Esophagus squamous epithelium (tissue), 5 donors: Measurements from ENCODE around the gene LARP6. TPM values are rescaled to one million over a fixed set of nuclear protein-coding genes. Genes with fewer than 3 reads are reported as not detected.

Source experiments
- DNase-seq: peaks from one replicate; lab custom pipeline; 2025; lab: John Stamatoyannopoulos, UW
- H3K27ac ChIP-seq, 4 donors: fragments of 200-600 bp; sonication (generic); one replicate each; pipeline ENCODE4 v1.5.1; 2016 to 2019; ENCODE audit warnings: mild to moderate bottlenecking in 1 of 4
- H3K27me3 ChIP-seq, 4 donors: fragments of 200-600 bp; sonication (generic); 1 replicate in 3 of 4; 2 replicates in 1 of 4; pipeline versions ENCODE4 v1.5.1 to v1.6.0; 2017 to 2021; ENCODE audit warnings: antibody characterized with exemption in 1 of 4
- H3K36me3 ChIP-seq, 3 donors: fragments of 200-600 bp; sonication (generic); one replicate each; pipeline ENCODE4 v1.5.1; 2016 to 2019
- H3K4me1 ChIP-seq, 3 donors: fragments of 200-600 bp; sonication (generic); one replicate each; pipeline ENCODE4 v1.5.1; 2017 to 2019
- H3K4me3 ChIP-seq, 4 donors: fragments of 200-600 bp; sonication (generic); 1 replicate in 3 of 4; 2 replicates in 1 of 4; pipeline ENCODE4 v1.5.1; 2016 to 2019; ENCODE audit warnings: mild to moderate bottlenecking in 2 of 4, moderate library complexity in 1 of 4
- H3K9me3 ChIP-seq, 3 donors: fragments of 200-600 bp; sonication (generic); one replicate each; pipeline ENCODE4 v1.5.1; 2016 to 2019
- CTCF ChIP-seq, 6 experiments: fragments of 450-650 bp in 4 of 6; fragments of 200-600 bp in 2 of 6; sonication (generic) in 2 of 6; IDR thresholded peaks; one replicate each; pipeline ENCODE4 v1.5.1; 2016 to 2019; ENCODE audit warnings: antibody characterized with exemption in 6 of 6, mild to moderate bottlenecking in 4 of 6, moderate library complexity in 4 of 6
- POLR2A ChIP-seq, 4 donors: fragments of 450-650 bp; IDR thresholded peaks; one replicate each; pipeline ENCODE4 v1.6.1; 2017; ENCODE audit warnings: antibody characterized with exemption in 4 of 4, mild to moderate bottlenecking in 4 of 4, moderate library complexity in 3 of 4
- WGBS, 2 donors: methylation state at CpG; one replicate each; pipeline ENCODE4 v1.1.5; 2018; 5-methylcytosine and 5-hydroxymethylcytosine counted together
- intact Hi-C: fragments of 100-400 bp; cut with DNase I; formaldehyde crosslinking; loops from one replicate; pipeline ENCODE4 v1.15.0; 2022
- total RNA-seq, 4 donors: library from RNA; depleted of rRNA; stranded (reverse); fragments of >200 nt; gene quantifications; one replicate each; pipeline ENCODE4 v1.1.0, GENCODE V29; 2016
- donor health status: DM: yes; HTN: yes; CAD: no.

The LARP6 gene
- total RNA-seq, 4 donors from 2014 or later, result 0.30 to 18.7 (median 2.8) TPM

GRCh38 chr15:70855764-70856163 is 1.8 kb upstream of the LARP6 start:
- H3K4me3 ChIP-seq, result no peak overlapping the region
- peaks cover 0 to 53% (median 23%) of the 10 kb centered on the region in 3 donors for H3K4me1 ChIP-seq
- no peak for DNase-seq
- 63 to 80% methylated on average over 2 of the region's 2 CpGs for WGBS, 2 donors
- H3K9me3 ChIP-seq, result no peaks in the 10 kb centered on the region
- H3K36me3 ChIP-seq, result no peaks in the 10 kb centered on the region
- H3K27ac ChIP-seq, result peak overlapping the region; percentile 40 to 92 (median 65)
- TF ChIP-seq CTCF (IDR thresholded peaks at IDR 0.05), result no peak
- no peak for TF ChIP-seq POLR2A (IDR thresholded peaks at IDR 0.05)
- intact Hi-C loops, result no loop called here
- H3K27me3 ChIP-seq, result peaks cover 0 to 42% (median 1%) of the 10 kb centered on the region in 4 donors

GRCh38 chr15:70854666-70854976 is 664 bp upstream of the LARP6 start:
- H3K27me3 ChIP-seq, result peaks cover 0 to 42% (median 0%) of the 10 kb centered on the region in 4 donors
- TF ChIP-seq CTCF (IDR thresholded peaks at IDR 0.05) (no peak), POLR2A (IDR thresholded peaks at IDR 0.05) (no peak)
- peak overlapping the region in 3 of 4 donors; percentile 46 to 87 (median 66) for H3K4me3 ChIP-seq
- no peaks in the 10 kb centered on the region for H3K9me3 ChIP-seq
- DNase-seq, result no peak
- H3K27ac ChIP-seq, result peak overlapping the region; percentile 76 to 94 (median 88)
- no peaks in the 10 kb centered on the region for H3K36me3 ChIP-seq
- WGBS, 2 donors, result 39 to 62% methylated on average over 3 to 4 of the region's 4 CpGs
- intact Hi-C loops, result no loop called here
- H3K4me1 ChIP-seq, result peaks cover 0 to 53% (median 23%) of the 10 kb centered on the region in 3 donors

- no peaks in the 10 kb centered on the region for H3K9me3 ChIP-seq
- WGBS, 2 donors, result 25 to 33% methylated on average over 1 to 4 of the region's 54 CpGs
- peak overlapping the region; percentile 46 to 87 (median 64) for H3K4me3 ChIP-seq
- peak overlapping the region; percentile 76 to 94 (median 88) for H3K27ac ChIP-seq
- H3K4me1 ChIP-seq, result peaks cover 0 to 48% (median 23%) of the 10 kb centered on the region in 3 donors
- TF ChIP-seq POLR2A (IDR thresholded peaks at IDR 0.05) (no peak), CTCF (IDR thresholded peaks at IDR 0.05) (no peak)
- H3K36me3 ChIP-seq, result no peaks in the 10 kb centered on the region
- no peak for DNase-seq
- intact Hi-C loops, result no loop called here
- peaks cover 0 to 42% (median 0%) of the 10 kb centered on the region in 4 donors for H3K27me3 ChIP-seq
These were observed 512 bp downstream of the LARP6 start for GRCh38 chr15:70853318-70853972.

GRCh38 chr15:70852501-70853317 is 1.2 kb downstream of the LARP6 start:
- Histone ChIP-seq H3K36me3 (no peaks in the 10 kb centered on the region), H3K27me3 (peaks cover 0 to 42% (median 0%) of the 10 kb centered on the region in 4 donors), H3K4me1 (peaks cover 0 to 46% (median 22%) of the 10 kb centered on the region in 3 donors), H3K27ac (peak overlapping the region; percentile 76 to 94 (median 88)), H3K4me3 (peak overlapping the region; percentile 46 to 87 (median 64)), H3K9me3 (no peaks in the 10 kb centered on the region)
- TF ChIP-seq POLR2A (IDR thresholded peaks at IDR 0.05) (no peak), CTCF (IDR thresholded peaks at IDR 0.05) (no peak)
- DNase-seq, result no peak
- intact Hi-C loops, result no loop called here
- WGBS, 2 donors, result 45 to 53% methylated on average over 6 to 11 of the region's 11 CpGs

- Histone ChIP-seq H3K27ac (peak overlapping the region in 3 of 4 donors; percentile 84 to 94 (median 92)), H3K4me1 (peaks cover 0 to 46% (median 15%) of the 10 kb centered on the region in 3 donors), H3K27me3 (peaks cover 0 to 42% (median 0%) of the 10 kb centered on the region in 4 donors), H3K9me3 (no peaks in the 10 kb centered on the region), H3K4me3 (peak overlapping the region in 1 of 4 donors; percentile 87), H3K36me3 (no peaks in the 10 kb centered on the region)
- WGBS, 2 donors, result 89 to 96% methylated on average over 5 of the region's 6 CpGs
- intact Hi-C loops, result no loop called here
- DNase-seq, result no peak
- TF ChIP-seq POLR2A (IDR thresholded peaks at IDR 0.05) (no peak), CTCF (IDR thresholded peaks at IDR 0.05) (no peak)
These were observed 2.1 kb downstream of the LARP6 start for GRCh38 chr15:70851889-70852288.
